ENCODE data around the gene SWAP70.

Gene SWAP70

GRCh38 chr11:9761441-9761945 is 97.6 kb downstream of the SWAP70 start:
- Histone ChIP-seq H3K4me1 (peaks cover 11% of the 10 kb centered on the region), H2AFZ (no peak overlapping the region), H3K9me3 (ENCODE audit: control insufficient read depth, low read length) (no peaks in the 10 kb centered on the region), H3K27ac (no peak overlapping the region), H3K4me2 (ENCODE audit: low read length) (no peak overlapping the region), H3K36me3 (ENCODE audit: control insufficient read depth, insufficient read depth, low read length) (no peaks in the 10 kb centered on the region), H3K79me2 (no peaks in the 10 kb centered on the region), H3K27me3 (ENCODE audit: control insufficient read depth, insufficient read depth, low read length) (no peaks in the 10 kb centered on the region), H3K9ac (no peak overlapping the region), H3K4me3 (ENCODE audit: low read depth, low read length) (no peak overlapping the region)
- TF ChIP-seq CTCF (IDR thresholded peaks at IDR 0.05), result no peak

DNA sequence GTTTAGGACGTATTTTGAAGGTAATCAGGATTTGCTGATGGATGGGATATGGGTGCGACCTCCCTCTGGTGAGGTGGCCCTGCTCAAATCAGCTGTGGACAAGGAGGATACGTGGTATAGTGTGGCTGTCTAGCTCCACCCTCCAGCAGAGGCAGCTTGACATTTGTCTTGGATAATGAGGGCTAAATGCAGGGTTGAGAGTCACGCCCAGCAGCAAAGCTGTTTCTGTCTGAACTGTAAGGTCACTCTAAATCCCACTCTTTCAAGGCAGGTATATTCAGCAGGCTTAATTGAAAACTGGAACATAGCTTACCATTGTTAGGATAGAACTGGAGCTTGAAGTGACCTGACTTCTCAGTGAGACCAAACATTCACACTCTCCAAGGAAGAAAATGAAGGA is 98.7 kb downstream of the SWAP70 start:
- Histone ChIP-seq H2AFZ (no peak overlapping the region), H3K27me3 (ENCODE audit: control insufficient read depth, insufficient read depth, low read length) (no peaks in the 10 kb centered on the region), H3K4me1 (peaks cover 11% of the 10 kb centered on the region), H3K27ac (no peak overlapping the region), H3K79me2 (no peaks in the 10 kb centered on the region), H3K9ac (no peak overlapping the region), H3K36me3 (ENCODE audit: control insufficient read depth, insufficient read depth, low read length) (no peaks in the 10 kb centered on the region), H3K4me3 (ENCODE audit: low read depth, low read length) (no peak overlapping the region), H3K9me3 (ENCODE audit: control insufficient read depth, low read length) (no peaks in the 10 kb centered on the region), H3K4me2 (ENCODE audit: low read length) (no peak overlapping the region)
- no peak for TF ChIP-seq CTCF (IDR thresholded peaks at IDR 0.05)

DNA sequence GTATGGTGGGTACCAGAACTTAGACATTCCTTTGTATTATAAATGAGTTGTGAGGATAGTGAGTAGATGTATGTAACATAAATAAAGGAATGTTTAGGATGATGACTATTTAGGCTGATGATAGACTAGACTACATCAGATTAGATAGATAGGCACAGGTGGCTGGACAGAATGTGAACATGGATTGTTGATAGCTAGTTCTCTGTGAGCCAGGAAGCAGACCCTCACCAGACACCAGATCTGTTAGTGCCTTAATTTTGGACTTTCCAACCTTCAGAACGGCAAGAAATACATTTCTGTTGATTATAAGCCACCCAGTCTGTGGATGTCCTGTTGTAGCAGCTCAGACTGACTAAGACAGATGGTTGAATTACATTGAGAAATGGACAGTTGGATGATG is 99.4 kb downstream of the SWAP70 start:
- H2AFZ ChIP-seq, result no peak overlapping the region
- no peaks in the 10 kb centered on the region for H3K36me3 ChIP-seq (ENCODE audit: control insufficient read depth, insufficient read depth, low read length)
- H3K9ac ChIP-seq, result no peak overlapping the region
- no peak overlapping the region for H3K4me3 ChIP-seq (ENCODE audit: low read depth, low read length)
- no peaks in the 10 kb centered on the region for H3K79me2 ChIP-seq
- peaks cover 11% of the 10 kb centered on the region for H3K4me1 ChIP-seq
- H3K4me2 ChIP-seq (ENCODE audit: low read length), result no peak overlapping the region
- H3K9me3 ChIP-seq (ENCODE audit: control insufficient read depth, low read length), result no peaks in the 10 kb centered on the region
- no peak overlapping the region for H3K27ac ChIP-seq
- H3K27me3 ChIP-seq (ENCODE audit: control insufficient read depth, insufficient read depth, low read length), result no peaks in the 10 kb centered on the region
- no peak for TF ChIP-seq CTCF (IDR thresholded peaks at IDR 0.05)

GRCh38 chr11:9765320-9766101 is 101.6 kb downstream of the SWAP70 start:
- no peak overlapping the region for H3K9ac ChIP-seq
- H3K27me3 ChIP-seq (ENCODE audit: control insufficient read depth, insufficient read depth, low read length), result no peaks in the 10 kb centered on the region
- TF ChIP-seq CTCF (IDR thresholded peaks at IDR 0.05), result no peak
- H3K36me3 ChIP-seq (ENCODE audit: control insufficient read depth, insufficient read depth, low read length), result no peaks in the 10 kb centered on the region
- no peak overlapping the region for H2AFZ ChIP-seq
- H3K9me3 ChIP-seq (ENCODE audit: control insufficient read depth, low read length), result no peaks in the 10 kb centered on the region
- no peaks in the 10 kb centered on the region for H3K79me2 ChIP-seq
- peak overlapping the region; percentile 51 for H3K27ac ChIP-seq
- H3K4me3 ChIP-seq (ENCODE audit: low read depth, low read length), result no peak overlapping the region
- H3K4me2 ChIP-seq (ENCODE audit: low read length), result no peak overlapping the region
- H3K4me1 ChIP-seq, result peaks cover 4% of the 10 kb centered on the region

DNA sequence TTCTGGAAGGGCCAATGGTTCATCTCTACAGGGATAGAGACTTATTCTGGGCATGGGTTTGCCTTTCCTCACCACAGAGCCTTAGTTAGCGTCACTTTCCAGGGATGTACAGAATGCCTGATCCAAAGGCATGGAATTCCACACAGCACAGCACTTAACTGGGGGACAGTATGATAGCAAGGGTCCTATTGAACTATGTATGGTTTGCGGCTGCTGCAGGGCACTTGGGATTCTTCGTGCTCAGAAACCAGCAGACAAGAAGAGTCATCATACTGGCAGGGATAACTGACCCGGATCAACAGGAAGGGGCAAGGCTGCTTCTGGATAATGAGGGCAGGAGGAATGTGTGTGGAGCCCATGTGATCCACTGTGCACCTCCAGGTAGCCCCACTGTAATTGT is 105.7 kb downstream of the SWAP70 start:
- TF ChIP-seq CTCF (IDR thresholded peaks at IDR 0.05), result no peak
- Histone ChIP-seq H3K9ac (no peak overlapping the region), H3K27me3 (ENCODE audit: control insufficient read depth, insufficient read depth, low read length) (no peaks in the 10 kb centered on the region), H3K4me1 (peaks cover 4% of the 10 kb centered on the region), H3K9me3 (ENCODE audit: control insufficient read depth, low read length) (no peaks in the 10 kb centered on the region), H3K27ac (no peak overlapping the region), H2AFZ (no peak overlapping the region), H3K4me2 (ENCODE audit: low read length) (no peak overlapping the region), H3K4me3 (ENCODE audit: low read depth, low read length) (no peak overlapping the region), H3K36me3 (ENCODE audit: control insufficient read depth, insufficient read depth, low read length) (no peaks in the 10 kb centered on the region), H3K79me2 (no peaks in the 10 kb centered on the region)

Measured in parathyroid adenoma (tissue), 2 donors.